K562 (cell line): ENCODE data around the gene FBXW12. TPM values are rescaled to one million over a fixed set of nuclear protein-coding genes. Genes with fewer than 3 reads are reported as not detected.
"Not testable (repeated sequence)": the region's sequence is repeated elsewhere in the genome, so short reads cannot be mapped to it uniquely, and the experiment has no call there.

Experiments
- ATAC-seq: fragments of 200-7000 bp; cut with Tn5 transposase; 3 replicates; pipeline ENCODE4 v1.9.1; 2020; ENCODE audit warnings: moderate library complexity
- BruUV-seq: library from RNA; stranded (reverse); fragments of 400-500 nt; replicated peaks from 2 replicates; lab custom pipeline; 2021; lab: Mats Ljungman, UMichigan
- CTCF ChIA-PET: fragments of 300-600 bp; formaldehyde crosslinking; extraction: SDS; loops from one replicate; lab custom pipeline; 2021; ENCODE audit warnings: low intra/inter-chr PET ratio; lab: Yijun Ruan, JAX
- POLR2A ChIA-PET: fragments of 300-600, 350-650 bp; sonication (Branson Sonifier 250); formaldehyde crosslinking; extraction: SDS; loops from one replicate; lab custom pipeline; 2021; ENCODE audit warnings: antibody characterized with exemption, inconsistent platforms; lab: Yijun Ruan, JAX
- DNase-seq, 4 experiments: peaks; one replicate each; pipeline versions ENCODE4 v3.0.0 to v3.0.0-alpha.2; 2011 to 2018; ENCODE audit warnings: low spot score in 3 of 4, mixed read lengths in 3 of 4; ENCODE audit errors: extremely low read depth in 1 of 4
- FAIRE-seq: peaks from 2 replicates; lab custom pipeline; 2011; peaks lifted over from hg19 to GRCh38; lab: Jason Lieb, UNC
- H2AFZ ChIP-seq: 2 replicates; pipeline ENCODE4 v1.6.0; 2011; ENCODE audit warnings: low read depth, low read length, control low read depth, inconsistent platforms
- H3K27ac ChIP-seq: fragments of 200-600 bp; 3 replicates; pipeline ENCODE4 v1.8.0; 2011; ENCODE audit warnings: low read depth, mild to moderate bottlenecking, control low read depth, inconsistent platforms, low read length, moderate library complexity, mixed read lengths; ENCODE audit errors: extremely low read depth
- H3K27me3 ChIP-seq, 2 experiments: fragments of 300-600 bp in 1 of 2; 2 replicates in 1 of 2; 3 replicates in 1 of 2; pipeline versions ENCODE4 v1.6.0 to v1.8.0; 2011; ENCODE audit warnings: inconsistent platforms in 2 of 2, low read length in 2 of 2, mild to moderate bottlenecking in 1 of 2, mixed read lengths in 1 of 2, moderate library complexity in 1 of 2; ENCODE audit not compliant: control insufficient read depth in 2 of 2, insufficient read depth in 2 of 2
- H3K36me3 ChIP-seq: fragments of 300-600 bp; 3 replicates; pipeline ENCODE4 v1.8.0; 2011; ENCODE audit warnings: mild to moderate bottlenecking, low read length, inconsistent platforms; ENCODE audit not compliant: control insufficient read depth, insufficient read depth
- H3K4me1 ChIP-seq, 2 experiments: fragments of 200-600 bp in 1 of 2; replicated peaks in 1 of 2; 2 replicates in 1 of 2; 3 replicates in 1 of 2; pipeline versions ENCODE4 v1.5.1 to v1.8.0; 2011; ENCODE audit warnings: inconsistent platforms in 2 of 2, low read length in 2 of 2, mild to moderate bottlenecking in 1 of 2, mixed read lengths in 1 of 2, moderate library complexity in 1 of 2; ENCODE audit not compliant: control insufficient read depth in 2 of 2, insufficient read depth in 2 of 2
- H3K4me2 ChIP-seq: 2 replicates; pipeline ENCODE4 v1.6.1; 2011; ENCODE audit warnings: low read length, control low read depth, inconsistent platforms, mixed read lengths; ENCODE audit not compliant: insufficient read depth
- H3K4me3 ChIP-seq: fragments of 200-600 bp; sonication (generic), shearing (Covaris generic); 2 replicates; pipeline ENCODE4 v1.5.1; 2016; ENCODE audit warnings: control low read depth, inconsistent platforms
- H3K79me2 ChIP-seq: fragments of 200-600 bp; 3 replicates; pipeline ENCODE4 v1.8.0; 2011; ENCODE audit warnings: low read length, inconsistent platforms; ENCODE audit not compliant: control insufficient read depth, insufficient read depth
- H3K9ac ChIP-seq, 2 experiments: 2 replicates each; pipeline versions ENCODE4 v1.6.0 to v1.6.1; 2011; ENCODE audit warnings: low read depth in 2 of 2, low read length in 2 of 2, control low read depth in 1 of 2, inconsistent platforms in 1 of 2, mild to moderate bottlenecking in 1 of 2, mixed read lengths in 1 of 2; ENCODE audit not compliant: insufficient read depth in 1 of 2
- H3K9me1 ChIP-seq: one replicate; pipeline ENCODE4 v1.6.0; 2011; ENCODE audit warnings: inconsistent platforms, mild to moderate bottlenecking, low read length, moderate library complexity; ENCODE audit not compliant: control insufficient read depth, insufficient read depth
- H3K9me3 ChIP-seq: replicated peaks from 2 replicates; pipeline ENCODE4 v1.5.1; 2011; ENCODE audit warnings: low read depth, low read length, inconsistent platforms; ENCODE audit not compliant: control insufficient read depth, insufficient read depth
- H4K20me1 ChIP-seq: replicated peaks from 2 replicates; pipeline ENCODE4 v1.6.1; 2011; ENCODE audit warnings: low read length, inconsistent platforms, mixed read lengths; ENCODE audit not compliant: control insufficient read depth, insufficient read depth
- BMI1 ChIP-seq: fragments of 150-350 bp; IDR thresholded peaks from 2 replicates; pipeline ENCODE4 v1.6.1; 2014; ENCODE audit warnings: low read length
- DIDO1 ChIP-seq: fragments of 450-650 bp; IDR thresholded peaks from 2 replicates; pipeline ENCODE4 v1.6.1; 2016; ENCODE audit warnings: low read depth, missing biosample characterization, missing genetic modification characterization
- FOXJ3 ChIP-seq: sonication (generic); formaldehyde crosslinking; IDR thresholded peaks from 2 replicates; pipeline ENCODE4 v1.4.0; 2020; ENCODE audit warnings: mild to moderate bottlenecking, missing genetic modification reagents
- KLF13 ChIP-seq: fragments of 450-650 bp; IDR thresholded peaks from 2 replicates; pipeline ENCODE4 v1.6.1; 2016; ENCODE audit warnings: missing genetic modification characterization, low read depth, mild to moderate bottlenecking, missing compliant biosample characterization, moderate library complexity, borderline replicate concordance
- PPARD ChIP-seq: fragments of 250-450 bp; sonication (Bioruptor Pico); IDR thresholded peaks from 2 replicates; pipeline ENCODE4 v1.8.0; 2022; ENCODE audit warnings: inconsistent platforms, mild to moderate bottlenecking, moderate library complexity
- RCOR1 ChIP-seq, 2 experiments: IDR thresholded peaks; 2 replicates each; pipeline ENCODE4 v1.6.1; 2012; ENCODE audit warnings: low read depth in 2 of 2, low read length in 2 of 2, borderline replicate concordance in 1 of 2, improper control_type of control experiment in 1 of 2
- TAL1 ChIP-seq: fragments of 450-650 bp; IDR thresholded peaks from 2 replicates; pipeline ENCODE4 v1.6.1; 2016; ENCODE audit warnings: mild to moderate bottlenecking
- ZNF449 ChIP-seq: fragments of 250-450 bp; sonication (Bioruptor Pico); IDR thresholded peaks from 2 replicates; pipeline ENCODE4 v1.8.0; 2022; ENCODE audit warnings: moderate library complexity, mild to moderate bottlenecking, inconsistent platforms
- ZNF507 ChIP-seq: conservative IDR thresholded peaks from 2 replicates; pipeline ENCODE4 v1.6.1; 2017; ENCODE audit warnings: missing genetic modification characterization, missing compliant biosample characterization
- WGBS: fragments of 100-300 bp; shearing (Covaris generic); methylation state at CpG from one replicate; pipeline ENCODE4 v1.1.6; 2016; ENCODE audit warnings: low coverage, mixed read lengths; ENCODE audit not compliant: insufficient coverage; ENCODE audit errors: missing lambda C conversion rate; 5-methylcytosine and 5-hydroxymethylcytosine counted together
- in situ Hi-C: fragments of 300-500 bp; cut with MboI; formaldehyde crosslinking; loops from 4 replicates; pipeline ENCODE4 v1.15.0; 2018; ENCODE audit warnings: inconsistent platforms, mixed read lengths
- intact Hi-C: fragments of 100-400 bp; cut with micrococcal nuclease; formaldehyde crosslinking; loops from 2 replicates; pipeline ENCODE4 v1.14.2; 2022
- polyA plus RNA-seq, 8 experiments: library from polyadenylated mRNA; depleted of rRNA in 4 of 8; stranded (reverse) in 5 of 8; unstranded in 3 of 8; fragments of >200 nt; fragmentation: Nextera tagmentation in 2 of 8; fragmentation: Illumina TruSeq in 1 of 8; extraction: Ambion mirVana in 2 of 8; extraction: Trizol in 1 of 8; gene quantifications; 2 replicates each; pipeline versions ENCODE4 v1.2.1 to v1.2.3, GENCODE V29; 2011 to 2014; ENCODE audit warnings: inconsistent platforms in 1 of 8, missing spikeins in 1 of 8
- total RNA-seq, 7 experiments: library from RNA; depleted of rRNA in 6 of 7; stranded (reverse); fragments of >200 nt in 6 of 7; fragmentation: Illumina TruSeq in 2 of 7; extraction: Trizol in 2 of 7; gene quantifications; 2 replicates each; pipeline versions ENCODE4 v1.2.1 to v1.2.3, GENCODE V29; 2011 to 2021; ENCODE audit warnings: low replicate concordance in 1 of 7
- TF ChIP-seq, protein P1 (sequence below), 2 experiments: fragments of 450-650 bp; IDR thresholded peaks; 2 replicates each; pipeline ENCODE4 v1.6.1; 2016

FBXW12 gene
- total and polyA plus RNA-seq, 9 of the 15 experiments (the other 6 are each of a cell fraction or from before 2014, with no cell fraction given) = 0.04 to 0.07 (median 0.06) TPM; not detected in 6

GRCh38 chr3:48337536-48337935, 34.5 kb upstream of the FBXW12 start:
- FAIRE-seq, H3K36me3 ChIP-seq, H2AFZ ChIP-seq, ATAC-seq, H3K4me1 ChIP-seq, H3K9ac ChIP-seq, intact Hi-C loops, BruUV-seq, H4K20me1 ChIP-seq, in situ Hi-C loops, H3K4me2 ChIP-seq, H3K27ac ChIP-seq, H3K4me3 ChIP-seq, H3K9me1 ChIP-seq, H3K79me2 ChIP-seq, H3K9me3 ChIP-seq, H3K27me3 ChIP-seq, CTCF ChIA-PET, DNase-seq: not testable (repeated sequence)
- 9% methylated on average over 5 of the region's 5 CpGs for WGBS
- POLR2A ChIA-PET = interaction anchor here (0.5 kb wide), 1 partner anchor 97 kb away, joined by 3 read pairs; no protein-coding TSS in a partner anchor

DNA sequence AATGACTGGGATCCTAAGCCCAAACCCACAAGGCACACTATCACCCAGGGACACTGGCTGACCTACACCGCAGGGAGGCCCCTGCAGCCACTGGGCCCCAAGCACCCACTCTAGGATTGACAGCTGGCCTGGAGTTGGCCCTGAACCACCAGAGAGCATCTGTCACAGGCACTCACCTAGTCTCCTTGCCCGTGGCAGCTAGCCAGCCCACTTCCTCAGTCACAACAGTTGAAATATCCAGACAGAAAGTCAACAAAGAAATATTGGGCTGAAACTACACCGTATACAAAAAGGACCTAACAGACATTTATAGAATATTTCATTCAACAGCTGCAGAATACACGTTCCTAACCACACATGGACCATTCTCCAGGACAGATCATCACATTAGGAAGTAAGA, 33.4 kb upstream of the FBXW12 start:
- Histone ChIP-seq H3K9me3 (no peaks in the 10 kb centered on the region), H3K4me1 (no peaks in the 10 kb centered on the region), H3K9me1 (no peaks in the 10 kb centered on the region), H3K4me2 (no peak overlapping the region), H3K27me3 (no peaks in the 10 kb centered on the region; a peak in 1 of 5 replicates), H3K4me3 (no peak overlapping the region), H3K79me2 (no peaks in the 10 kb centered on the region), H3K9ac (no peak overlapping the region), H2AFZ (no peak overlapping the region), H3K27ac (no peak overlapping the region), H3K36me3 (no peaks in the 10 kb centered on the region), H4K20me1 (no peaks in the 10 kb centered on the region)
- WGBS = 10% methylated on average over 3 of the region's 4 CpGs
- intact Hi-C loops = no loop called here
- ATAC-seq = no peak
- ChIA-PET CTCF (no interaction called here), POLR2A (no interaction called here)
- TF ChIP-seq ZNF449 (CRISPR knock-in tag) = no peak
- no peak for TF ChIP-seq TAL1
- TF ChIP-seq BMI1 = no peak
- no peak for TF ChIP-seq PPARD (CRISPR knock-in tag)
- no peak for TF ChIP-seq ZNF507 (tag)
- TF ChIP-seq KLF13 = no peak
- no peak for TF ChIP-seq FOXJ3 (CRISPR knock-in tag)
- TF ChIP-seq, protein P1, sequence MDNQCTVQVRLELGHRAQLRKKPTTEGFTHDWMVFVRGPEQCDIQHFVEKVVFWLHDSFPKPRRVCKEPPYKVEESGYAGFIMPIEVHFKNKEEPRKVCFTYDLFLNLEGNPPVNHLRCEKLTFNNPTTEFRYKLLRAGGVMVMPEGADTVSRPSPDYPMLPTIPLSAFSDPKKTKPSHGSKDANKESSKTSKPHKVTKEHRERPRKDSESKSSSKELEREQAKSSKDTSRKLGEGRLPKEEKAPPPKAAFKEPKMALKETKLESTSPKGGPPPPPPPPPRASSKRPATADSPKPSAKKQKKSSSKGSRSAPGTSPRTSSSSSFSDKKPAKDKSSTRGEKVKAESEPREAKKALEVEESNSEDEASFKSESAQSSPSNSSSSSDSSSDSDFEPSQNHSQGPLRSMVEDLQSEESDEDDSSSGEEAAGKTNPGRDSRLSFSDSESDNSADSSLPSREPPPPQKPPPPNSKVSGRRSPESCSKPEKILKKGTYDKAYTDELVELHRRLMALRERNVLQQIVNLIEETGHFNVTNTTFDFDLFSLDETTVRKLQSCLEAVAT (IDR thresholded peaks at IDR 0.05) = no peak
- no peak for TF ChIP-seq RCOR1 (IDR thresholded peaks at IDR 0.05; ENCODE audit: borderline replicate concordance in 1 of 2, low read depth in 2 of 2, low read length in 2 of 2)
- TF ChIP-seq DIDO1 (tag) = no peak
- DNase-seq = no peak
- in situ Hi-C loops = no loop called here
- no TSS peak for BruUV-seq
- no peak for FAIRE-seq
